HAP-1 (cell line): Measurements from ENCODE around the gene MTF2.

Experiments used
- DNase-seq, 2 experiments: peaks; one replicate each; pipeline ENCODE4 v3.0.0-alpha.2; 2016 to 2020; ENCODE audit warnings: low spot score in 2 of 2
- H3K27me3 ChIP-seq: fragments of 250-450 bp; sonication (Bioruptor Pico); 2 replicates; pipeline ENCODE4 v1.5.1; 2020; ENCODE audit warnings: low read depth, mild to moderate bottlenecking, moderate library complexity
- H3K36me3 ChIP-seq: fragments of 250-450 bp; sonication (Bioruptor Pico); replicated peaks from 2 replicates; pipeline ENCODE4 v1.5.1; 2020; ENCODE audit warnings: mild to moderate bottlenecking
- H3K4me1 ChIP-seq: fragments of 250-450 bp; sonication (Bioruptor Pico); 2 replicates; pipeline ENCODE4 v1.5.1; 2020; ENCODE audit warnings: mild to moderate bottlenecking
- H3K4me3 ChIP-seq: fragments of 250-450 bp; sonication (Bioruptor Pico); 2 replicates; pipeline ENCODE4 v1.5.1; 2020; ENCODE audit warnings: mild to moderate bottlenecking, moderate library complexity
- H3K9me3 ChIP-seq: fragments of 250-450 bp; sonication (Bioruptor Pico); 2 replicates; pipeline ENCODE4 v1.5.1; 2020; ENCODE audit warnings: mild to moderate bottlenecking, moderate library complexity
- in situ Hi-C: fragments of 300-500 bp; cut with MboI; formaldehyde crosslinking; loops from 3 replicates; pipeline ENCODE4 v1.14.3; 2020; ENCODE audit warnings: low sequenced_read_pairs, inconsistent platforms, mixed read lengths

Gene MTF2

DNA sequence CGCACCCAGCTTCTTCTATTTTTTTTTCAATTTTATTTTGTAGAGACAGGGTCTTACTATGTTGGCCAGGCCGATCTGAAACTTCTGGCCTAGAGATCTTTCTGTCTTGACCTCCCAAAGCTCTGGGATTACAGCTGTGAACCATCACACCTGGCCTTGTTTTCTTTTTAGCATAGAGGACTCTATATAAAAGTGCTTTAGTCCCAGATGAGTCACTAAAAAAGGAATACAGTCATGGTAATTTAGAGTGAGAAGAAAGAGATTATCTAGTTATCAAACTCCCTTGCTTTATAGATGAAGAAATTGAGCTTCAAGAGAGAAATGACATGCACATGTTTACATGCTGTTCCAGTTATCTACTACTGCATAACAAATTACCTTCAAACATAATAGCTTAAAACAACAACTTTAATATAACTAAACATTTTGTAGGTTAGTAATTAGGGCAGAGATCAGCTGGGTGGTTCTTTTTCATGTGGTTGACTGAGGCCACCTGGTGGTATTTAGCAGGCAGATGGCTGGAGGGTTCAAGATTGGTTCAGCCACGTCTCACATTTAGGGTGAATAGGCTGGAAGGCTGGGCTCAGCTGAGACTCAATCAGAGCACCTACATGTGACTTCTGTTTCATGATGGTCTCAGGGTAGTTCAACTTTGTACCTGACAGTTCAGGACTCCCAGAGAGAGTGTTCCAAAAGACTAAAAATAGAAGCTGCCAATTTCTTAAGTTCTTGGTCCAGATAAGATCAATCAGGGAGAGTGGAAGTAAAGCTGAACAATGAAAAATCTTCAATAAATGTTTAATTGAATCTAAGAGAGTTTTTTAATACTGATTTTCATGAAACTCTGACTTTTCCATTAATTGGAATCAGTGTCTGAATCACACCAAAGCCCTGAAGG lies 16.9 kb upstream of the MTF2 start:
- Histone ChIP-seq H3K36me3 (no peaks in the 10 kb centered on the region), H3K9me3 (no peaks in the 10 kb centered on the region), H3K4me1 (no peaks in the 10 kb centered on the region; the same call in 1 of the 2 replicates), H3K4me3 (no peak overlapping the region), H3K27me3 (peaks cover 8% of the 10 kb centered on the region; the same call in 1 of the 2 replicates)
- DNase-seq: peak in 1 of 2 experiments; percentile 27
- in situ Hi-C loops: no loop called here

DNA sequence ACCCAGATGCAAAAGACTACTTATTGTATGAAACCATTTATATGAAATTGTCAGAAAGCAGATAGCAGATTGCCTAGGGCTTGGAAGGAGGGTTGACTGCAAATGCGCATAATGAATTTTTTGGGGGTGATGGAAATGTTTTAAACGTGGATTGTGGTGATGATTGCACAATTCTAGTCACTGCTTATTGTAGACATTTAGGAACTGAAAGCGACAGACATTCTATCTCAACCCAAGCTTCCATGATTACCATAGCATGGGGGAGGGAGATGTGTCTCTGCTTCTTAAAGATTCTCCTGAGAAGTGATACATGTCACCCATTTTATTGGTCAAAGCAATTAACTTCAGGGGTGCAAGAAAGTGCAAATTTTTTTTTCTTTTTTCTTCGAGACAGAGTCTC lies 2.8 kb upstream of the MTF2 start:
- in situ Hi-C loops: no loop called here
- DNase-seq: no peak
- no peaks in the 10 kb centered on the region for H3K27me3 ChIP-seq
- H3K9me3 ChIP-seq: no peaks in the 10 kb centered on the region
- peaks cover 10% of the 10 kb centered on the region for H3K4me1 ChIP-seq
- H3K4me3 ChIP-seq: no peak overlapping the region
- no peaks in the 10 kb centered on the region for H3K36me3 ChIP-seq

DNA sequence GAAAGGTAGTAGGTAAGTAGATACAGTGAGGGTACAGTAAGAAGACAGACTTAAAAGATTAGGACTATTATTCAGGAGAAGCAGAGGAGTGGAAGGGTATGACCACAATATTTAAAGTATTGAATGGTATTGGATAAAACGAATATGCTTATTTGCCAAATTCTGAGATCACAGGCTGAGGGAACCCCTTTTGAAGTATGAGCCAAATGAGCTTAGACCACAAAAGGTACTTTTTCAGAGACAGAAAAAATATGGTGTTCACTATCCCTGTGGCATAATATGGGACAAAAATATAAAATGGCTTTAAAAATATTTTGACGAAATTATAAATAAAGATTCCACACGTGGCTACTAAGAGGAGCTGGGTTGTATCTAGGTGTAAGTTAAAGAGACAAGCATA lies 880 bp upstream of the MTF2 start:
- no peaks in the 10 kb centered on the region for H3K27me3 ChIP-seq
- DNase-seq: no peak
- in situ Hi-C loops: no loop called here
- no peaks in the 10 kb centered on the region for H3K9me3 ChIP-seq
- peaks cover 6% of the 10 kb centered on the region for H3K36me3 ChIP-seq
- H3K4me1 ChIP-seq: peaks cover 10% of the 10 kb centered on the region
- H3K4me3 ChIP-seq: peak overlapping the region; percentile 91

GRCh38 chr1:93078638-93078985 lies 471 bp upstream of the MTF2 start:
- DNase-seq: no peak
- in situ Hi-C loops: no loop called here
- Histone ChIP-seq H3K36me3 (peaks cover 10% of the 10 kb centered on the region), H3K4me1 (peaks cover 10% of the 10 kb centered on the region), H3K4me3 (peak overlapping the region; percentile 91), H3K9me3 (no peaks in the 10 kb centered on the region), H3K27me3 (no peaks in the 10 kb centered on the region)

DNA sequence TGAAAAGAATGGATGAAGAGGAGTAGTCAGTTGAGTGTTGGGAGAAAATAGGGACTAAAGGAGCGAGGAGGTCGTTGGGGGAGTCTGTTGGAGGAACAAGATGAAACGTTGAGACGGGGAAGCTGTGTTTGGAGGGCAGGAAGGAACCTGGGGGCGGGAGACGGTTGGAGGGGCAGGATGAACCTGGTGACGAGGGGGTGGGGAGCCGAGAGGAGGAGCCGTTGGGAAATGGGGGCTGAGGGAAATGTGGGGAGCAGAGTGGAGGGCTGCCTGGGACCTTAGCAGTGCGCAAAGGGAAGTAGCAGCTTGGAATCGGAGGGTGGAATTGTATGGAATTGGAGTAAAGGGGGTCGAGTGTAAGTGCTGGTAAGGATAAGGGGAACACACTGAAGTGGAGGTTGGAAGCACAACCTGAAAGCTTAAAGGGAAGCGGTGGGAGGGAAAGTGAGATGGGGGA lies 630 bp downstream of the MTF2 start:
- H3K27me3 ChIP-seq: no peaks in the 10 kb centered on the region
- in situ Hi-C loops: no loop called here
- peaks cover 10% of the 10 kb centered on the region for H3K4me1 ChIP-seq
- peak in 1 of 2 experiments; percentile 53 for DNase-seq
- peak overlapping the region; percentile 91 for H3K4me3 ChIP-seq
- H3K9me3 ChIP-seq: no peaks in the 10 kb centered on the region
- peaks cover 17% of the 10 kb centered on the region for H3K36me3 ChIP-seq

DNA sequence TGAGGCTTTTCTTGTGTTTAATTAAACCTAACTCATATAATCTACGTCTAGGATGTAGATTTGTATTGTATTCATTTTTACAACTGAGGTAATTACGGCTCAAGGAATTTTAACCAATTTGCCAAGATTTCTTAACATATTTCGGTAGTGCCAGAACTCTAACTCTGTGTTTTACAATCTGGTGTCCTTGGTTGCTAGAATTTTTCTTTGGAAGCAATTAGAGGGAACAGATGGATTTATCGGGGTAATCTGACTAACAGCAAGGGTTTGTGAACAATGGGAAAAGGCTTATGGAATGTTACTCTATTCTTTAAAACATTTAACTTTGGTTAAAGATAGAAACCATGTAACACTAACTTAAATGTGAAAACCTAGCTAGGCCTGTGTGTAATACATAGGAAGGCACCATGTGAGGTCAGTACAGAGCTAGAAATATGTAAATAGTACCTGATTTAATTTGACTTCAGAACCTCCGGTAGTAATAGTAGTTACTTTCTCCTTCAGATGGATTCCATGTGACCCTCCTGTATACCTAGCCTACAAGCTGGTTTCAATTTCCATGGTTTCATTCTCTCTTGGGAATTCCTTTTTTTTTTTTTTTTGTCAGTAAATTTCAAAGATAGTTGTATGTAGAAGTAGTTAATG lies 1.2 kb downstream of the MTF2 start:
- peak in 1 of 2 experiments; percentile 90 for DNase-seq
- in situ Hi-C loops: no loop called here
- Histone ChIP-seq H3K9me3 (no peaks in the 10 kb centered on the region), H3K27me3 (no peaks in the 10 kb centered on the region), H3K4me1 (peaks cover 10% of the 10 kb centered on the region), H3K4me3 (peak overlapping the region; percentile 91), H3K36me3 (peaks cover 17% of the 10 kb centered on the region)

GRCh38 chr1:93081716-93082115 lies 2.6 kb downstream of the MTF2 start:
- DNase-seq: no peak
- Histone ChIP-seq H3K4me3 (no peak overlapping the region; the same call in 1 of the 2 replicates), H3K4me1 (peaks cover 7% of the 10 kb centered on the region), H3K9me3 (no peaks in the 10 kb centered on the region), H3K27me3 (no peaks in the 10 kb centered on the region), H3K36me3 (peaks cover 27% of the 10 kb centered on the region)
- in situ Hi-C loops: no loop called here

- H3K9me3 ChIP-seq: no peaks in the 10 kb centered on the region
- H3K4me1 ChIP-seq: peaks cover 7% of the 10 kb centered on the region
- no peaks in the 10 kb centered on the region for H3K27me3 ChIP-seq
- no peak for DNase-seq
- H3K4me3 ChIP-seq: no peak overlapping the region
- in situ Hi-C loops: no loop called here
- peaks cover 30% of the 10 kb centered on the region for H3K36me3 ChIP-seq
Observed at GRCh38 chr1:93082313-93082712, 3.2 kb downstream of the MTF2 start.

DNA sequence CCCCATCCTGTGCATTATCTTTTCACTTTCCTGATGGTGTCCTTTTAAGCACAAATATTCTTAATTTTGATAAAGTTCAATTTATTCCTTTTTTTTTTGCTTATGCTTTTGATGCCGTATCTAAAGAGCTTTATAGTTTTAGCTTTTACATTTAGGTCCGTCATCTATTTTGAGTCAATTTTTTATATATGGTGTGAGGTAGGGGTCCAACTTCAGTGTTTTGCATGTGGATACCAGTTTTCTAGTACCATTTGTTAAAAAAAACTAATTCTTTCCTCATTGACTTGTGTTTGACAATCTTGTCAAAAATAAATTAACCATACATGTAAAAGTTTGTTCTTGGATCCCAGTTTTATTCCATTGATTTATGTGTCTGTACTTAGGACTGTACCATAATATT lies 4.9 kb downstream of the MTF2 start:
- in situ Hi-C loops: no loop called here
- no peak overlapping the region for H3K4me3 ChIP-seq
- peaks cover 30% of the 10 kb centered on the region for H3K36me3 ChIP-seq

GRCh38 chr1:93087532-93087931 lies 8.4 kb downstream of the MTF2 start:
- in situ Hi-C loops: no loop called here
- H3K4me1 ChIP-seq: no peaks in the 10 kb centered on the region
- H3K9me3 ChIP-seq: peaks cover 2% of the 10 kb centered on the region; the same call in 1 of the 2 replicates
- no peaks in the 10 kb centered on the region for H3K27me3 ChIP-seq
- H3K4me3 ChIP-seq: no peak overlapping the region
- no peak for DNase-seq
- H3K36me3 ChIP-seq: peaks cover 36% of the 10 kb centered on the region

More for the DNA sequence above, 4.9 kb downstream of the MTF2 start:
- H3K4me1 ChIP-seq: no peaks in the 10 kb centered on the region; the same call in 1 of the 2 replicates
- no peaks in the 10 kb centered on the region for H3K27me3 ChIP-seq
- no peak for DNase-seq
- H3K9me3 ChIP-seq: no peaks in the 10 kb centered on the region

GRCh38 chr1:93093332-93094006 lies 14.4 kb downstream of the MTF2 start:
- Histone ChIP-seq H3K36me3 (peaks cover 7% of the 10 kb centered on the region), H3K27me3 (no peaks in the 10 kb centered on the region), H3K9me3 (peaks cover 2% of the 10 kb centered on the region; the same call in 1 of the 2 replicates), H3K4me3 (no peak overlapping the region), H3K4me1 (peaks cover 7% of the 10 kb centered on the region)
- no peak for DNase-seq
- in situ Hi-C loops: no loop called here

- peaks cover 8% of the 10 kb centered on the region for H3K36me3 ChIP-seq
- H3K9me3 ChIP-seq: no peaks in the 10 kb centered on the region; the same call in 1 of the 2 replicates
- in situ Hi-C loops: no loop called here
- DNase-seq: no peak
- no peak overlapping the region for H3K4me3 ChIP-seq
- peaks cover 12% of the 10 kb centered on the region for H3K4me1 ChIP-seq
- no peaks in the 10 kb centered on the region for H3K27me3 ChIP-seq
Observed at GRCh38 chr1:93095804-93096585, 16.9 kb downstream of the MTF2 start.

- Histone ChIP-seq H3K27me3 (no peaks in the 10 kb centered on the region), H3K36me3 (peaks cover 12% of the 10 kb centered on the region; the same call in 1 of the 2 replicates), H3K4me3 (no peak overlapping the region), H3K9me3 (no peaks in the 10 kb centered on the region), H3K4me1 (peaks cover 5% of the 10 kb centered on the region)
- in situ Hi-C loops: no loop called here
- DNase-seq: no peak
Observed at GRCh38 chr1:93102142-93102541, 23.1 kb downstream of the MTF2 start.
